GM13976 (cell line): Measurements from ENCODE around the gene GRK5.

Source experiments
- DNase-seq: peaks from one replicate; pipeline ENCODE4 v3.0.0; 2012; ENCODE audit warnings: low spot score
- in situ Hi-C: fragments of 300-500 bp; cut with MboI; formaldehyde crosslinking; loops from one replicate; pipeline ENCODE4 v1.12.0; 2022; ENCODE audit warnings: low sequenced_read_pairs, mixed read lengths, inconsistent platforms; ENCODE audit not compliant: unreplicated experiment
- TF ChIP-seq, protein P1 (sequence below): IDR thresholded peaks from 2 replicates; pipeline ENCODE4 v1.5.1; 2012; ENCODE audit warnings: borderline replicate concordance, mild to moderate bottlenecking; ENCODE audit not compliant: insufficient read depth; ENCODE audit errors: extremely low read depth, missing control alignments, control extremely low read depth

Gene GRK5

DNA sequence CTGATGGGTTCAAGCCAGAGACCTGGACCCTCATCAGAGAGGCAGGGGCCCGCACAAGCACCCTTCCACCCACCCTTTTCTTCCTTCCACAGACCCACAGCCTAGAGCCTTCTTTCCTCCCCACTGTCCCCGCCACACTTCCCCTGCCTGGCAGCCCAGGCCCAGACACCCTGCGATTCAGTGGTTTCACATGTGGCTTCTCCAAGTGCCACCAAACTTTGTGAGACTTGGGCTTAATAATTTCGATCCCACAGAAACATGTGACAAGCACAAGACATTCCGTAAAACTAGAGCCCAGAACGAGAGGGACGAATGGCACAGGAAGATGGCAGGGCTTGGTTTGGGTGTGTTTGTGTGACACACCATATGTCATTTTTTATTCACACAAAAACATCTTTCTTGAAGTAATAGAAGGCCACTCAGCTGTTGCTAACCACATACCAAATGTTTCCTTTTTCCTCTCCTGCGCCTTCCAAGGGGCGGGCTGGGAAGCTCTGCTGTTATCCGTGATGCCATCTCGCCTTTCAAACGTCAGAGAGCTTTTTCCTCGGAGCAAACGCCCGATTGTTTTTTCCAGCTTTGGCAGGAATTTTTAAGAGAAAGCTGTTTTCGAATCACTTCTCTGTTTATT lies 162.9 kb downstream of the GRK5 start:
- TF ChIP-seq, protein P1, sequence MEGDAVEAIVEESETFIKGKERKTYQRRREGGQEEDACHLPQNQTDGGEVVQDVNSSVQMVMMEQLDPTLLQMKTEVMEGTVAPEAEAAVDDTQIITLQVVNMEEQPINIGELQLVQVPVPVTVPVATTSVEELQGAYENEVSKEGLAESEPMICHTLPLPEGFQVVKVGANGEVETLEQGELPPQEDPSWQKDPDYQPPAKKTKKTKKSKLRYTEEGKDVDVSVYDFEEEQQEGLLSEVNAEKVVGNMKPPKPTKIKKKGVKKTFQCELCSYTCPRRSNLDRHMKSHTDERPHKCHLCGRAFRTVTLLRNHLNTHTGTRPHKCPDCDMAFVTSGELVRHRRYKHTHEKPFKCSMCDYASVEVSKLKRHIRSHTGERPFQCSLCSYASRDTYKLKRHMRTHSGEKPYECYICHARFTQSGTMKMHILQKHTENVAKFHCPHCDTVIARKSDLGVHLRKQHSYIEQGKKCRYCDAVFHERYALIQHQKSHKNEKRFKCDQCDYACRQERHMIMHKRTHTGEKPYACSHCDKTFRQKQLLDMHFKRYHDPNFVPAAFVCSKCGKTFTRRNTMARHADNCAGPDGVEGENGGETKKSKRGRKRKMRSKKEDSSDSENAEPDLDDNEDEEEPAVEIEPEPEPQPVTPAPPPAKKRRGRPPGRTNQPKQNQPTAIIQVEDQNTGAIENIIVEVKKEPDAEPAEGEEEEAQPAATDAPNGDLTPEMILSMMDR, result no peak
- in situ Hi-C loops, result no loop called here
- no peak for DNase-seq

- in situ Hi-C loops, result no loop called here
- TF ChIP-seq, protein P1, result no peak
- no peak for DNase-seq
These were observed 163.8 kb downstream of the GRK5 start for GRCh38 chr10:119370972-119371703.

DNA sequence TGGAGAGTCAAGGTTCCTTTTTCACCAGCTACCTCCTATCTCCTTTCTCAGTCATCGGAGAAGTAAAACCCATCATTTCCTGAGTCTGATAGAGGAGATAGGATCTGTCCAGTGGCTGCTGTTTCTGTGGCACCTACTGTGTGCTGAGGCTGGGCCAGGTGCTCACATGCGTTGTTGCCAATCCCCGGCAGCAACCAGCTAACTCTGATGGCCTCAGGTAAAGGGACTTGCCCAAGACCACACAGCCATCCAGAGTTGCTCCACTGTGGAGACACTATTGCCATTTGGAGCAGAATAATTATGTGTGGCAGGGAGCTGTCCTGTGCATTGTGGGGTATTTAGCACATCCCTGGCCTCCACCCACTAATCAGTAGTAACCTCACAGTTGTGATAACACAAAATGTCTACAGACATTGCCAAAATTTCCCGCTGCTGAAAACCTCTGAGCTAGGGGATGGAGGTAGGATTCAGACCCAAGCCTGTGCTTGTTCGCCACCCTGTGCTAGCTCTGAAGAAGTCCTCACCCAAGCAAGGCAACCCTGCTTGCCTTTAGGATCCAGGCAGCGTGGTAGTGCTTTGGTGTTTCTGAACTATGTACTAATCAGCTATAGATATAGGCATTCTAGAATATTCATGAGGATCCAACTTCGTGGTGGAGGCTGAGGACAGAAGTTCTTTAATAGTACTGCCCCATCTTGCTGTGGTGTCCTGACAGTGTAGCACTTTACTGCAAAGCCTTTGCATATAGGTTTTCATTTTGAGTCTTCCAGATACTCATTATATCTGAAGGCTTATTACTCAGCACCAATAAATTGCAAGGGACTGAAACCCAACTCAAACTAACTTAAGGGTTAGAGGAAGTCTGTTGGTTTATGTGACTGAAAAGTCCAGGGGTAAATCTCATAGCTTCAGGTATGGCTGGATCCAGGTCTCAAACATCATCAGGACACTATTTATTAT lies 164.6 kb downstream of the GRK5 start:
- in situ Hi-C loops, result no loop called here
- TF ChIP-seq, protein P1, result no peak
- DNase-seq, result no peak

DNA sequence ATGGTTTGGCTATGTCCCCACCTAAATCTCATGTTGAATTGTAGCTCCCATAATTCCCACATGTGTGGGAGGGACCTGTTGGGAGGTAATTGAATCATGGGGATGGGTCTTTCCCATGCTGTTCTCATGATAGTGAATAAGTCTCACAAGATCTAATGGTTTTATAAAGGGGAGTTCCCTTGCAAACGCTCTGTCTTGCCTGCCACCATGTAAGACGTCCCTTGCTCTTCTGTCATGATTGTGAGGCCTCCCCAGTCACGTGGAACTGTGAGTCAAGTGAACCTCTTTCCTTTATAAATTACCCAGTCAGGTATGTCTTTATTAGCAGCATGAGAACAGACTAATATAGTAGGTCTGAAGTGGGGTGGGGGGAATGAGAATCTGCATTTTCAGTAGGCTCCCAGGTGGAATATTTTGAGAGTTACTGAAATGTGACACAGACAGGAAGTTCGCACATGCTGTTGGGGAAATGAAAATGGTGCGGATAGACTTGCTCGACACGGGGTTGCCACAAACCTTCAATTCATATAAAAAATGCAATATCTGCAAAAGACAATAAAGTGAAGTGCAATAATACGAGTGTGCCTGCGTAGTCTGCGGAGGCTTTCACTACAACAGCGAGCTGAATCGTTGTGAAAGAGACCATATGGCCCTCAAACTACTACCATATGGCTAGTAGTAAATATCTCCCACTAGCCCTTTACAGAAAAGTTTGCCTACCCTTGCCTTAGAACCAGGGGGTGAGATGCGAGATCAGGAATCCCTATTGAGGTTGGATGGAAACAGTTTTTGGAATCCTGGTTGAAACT lies 166.1 kb downstream of the GRK5 start:
- in situ Hi-C loops, result no loop called here
- TF ChIP-seq, protein P1, result no peak
- DNase-seq, result no peak

GRCh38 chr10:119374236-119374635 lies 166.9 kb downstream of the GRK5 start:
- TF ChIP-seq, protein P1, result no peak
- in situ Hi-C loops, result no loop called here
- DNase-seq, result no peak
